A172 (cell line): ENCODE measurements around the gene CD300A. TPM values are rescaled to one million over a fixed set of nuclear protein-coding genes. Genes with fewer than 3 reads are reported as not detected.

Source experiments
- DNase-seq: peaks from one replicate; pipeline ENCODE4 v3.0.0-alpha.2; 2015; ENCODE audit warnings: low spot score
- total RNA-seq: library from RNA; depleted of rRNA; stranded (reverse); fragments of >200 nt; shearing (Covaris generic); gene quantifications from 2 replicates; pipeline ENCODE4 v1.2.3, GENCODE V29; 2014

Gene CD300A
- total RNA-seq, 1 experiment from 2014 or later = not detected

DNA sequence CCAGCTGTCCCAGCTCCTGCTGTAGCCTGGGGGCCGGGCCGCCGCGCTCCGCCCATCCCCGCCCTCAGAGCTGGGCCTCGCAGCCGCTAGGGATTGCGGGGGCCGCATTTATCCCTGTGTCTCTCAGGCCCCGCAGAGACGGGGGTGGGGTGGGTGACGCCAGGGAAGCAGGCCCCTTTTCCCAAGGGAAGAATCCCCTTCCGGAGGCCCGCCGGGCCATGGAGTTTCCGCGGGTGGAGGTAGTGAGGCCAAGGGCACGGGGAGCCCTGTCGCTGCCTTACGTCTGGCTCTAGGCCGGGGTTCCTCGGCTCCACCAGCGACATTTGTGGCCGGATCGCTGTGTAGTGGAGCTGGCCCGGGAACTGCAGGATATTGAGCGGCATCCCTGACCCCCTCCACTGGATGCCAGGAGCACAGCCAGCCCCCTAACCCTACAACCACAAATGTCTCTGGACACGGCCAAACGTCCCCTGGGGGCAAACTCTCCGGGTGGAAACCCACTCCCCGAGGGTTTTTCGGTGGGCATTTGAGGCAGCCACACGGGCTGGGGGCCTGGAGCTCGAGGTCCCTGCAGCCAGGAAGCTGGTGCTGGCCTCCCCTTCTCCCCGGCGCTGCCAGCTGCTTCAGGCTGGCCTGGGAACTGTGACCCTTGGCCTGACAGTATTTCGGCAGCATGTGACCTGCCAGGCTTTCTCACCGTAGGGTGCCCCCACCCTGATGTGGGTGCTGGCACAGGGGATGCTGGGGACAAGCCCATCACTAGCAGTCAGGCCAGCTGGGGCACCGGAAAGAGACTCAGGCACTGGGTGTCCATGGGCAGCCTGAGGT is 12.0 kb upstream of the CD300A start:
- peak; percentile 64 for DNase-seq

DNA sequence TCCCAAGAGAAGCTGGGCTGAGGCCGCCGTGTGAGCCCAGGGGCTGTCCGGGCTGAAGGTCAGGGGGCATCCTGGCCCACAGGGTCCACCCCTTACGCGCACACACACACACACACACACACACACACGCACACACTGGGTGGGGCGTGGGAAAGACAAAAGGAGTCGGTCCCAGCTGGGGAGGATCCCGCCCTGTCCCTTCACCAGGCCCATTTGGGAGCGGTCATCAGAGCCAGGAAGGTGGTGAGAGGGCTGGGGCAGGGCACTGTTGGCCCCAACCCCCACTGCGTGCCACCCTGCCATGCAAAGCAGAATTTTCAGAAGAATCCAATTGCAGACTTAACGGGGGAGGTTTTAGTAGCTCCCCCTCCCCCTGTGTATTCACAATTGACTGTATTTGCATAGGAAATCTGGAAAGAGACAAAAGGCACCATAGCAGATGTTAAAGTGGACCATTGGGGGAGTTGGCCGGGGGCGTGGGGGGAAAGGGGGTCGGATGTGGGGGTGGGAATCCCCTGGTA is 11.3 kb upstream of the CD300A start:
- DNase-seq = no peak

DNA sequence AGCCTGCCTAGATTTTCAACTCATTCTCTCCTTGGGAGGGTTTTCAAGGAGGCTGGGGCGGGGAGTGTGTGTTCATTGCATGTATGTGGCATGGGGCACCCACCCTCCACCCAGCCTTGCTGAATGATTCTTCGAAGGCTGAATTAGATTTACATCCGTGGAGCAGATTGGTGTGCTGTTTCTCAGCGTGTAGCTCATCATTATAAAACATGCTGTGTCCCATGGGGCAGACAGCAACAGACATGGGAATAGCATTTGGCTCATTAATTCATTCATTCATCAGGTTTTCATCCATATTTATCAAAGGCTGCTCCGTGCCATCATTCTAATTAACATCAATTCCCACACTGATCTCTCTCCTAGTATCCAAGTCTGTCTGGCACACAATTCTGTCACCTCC is 10.6 kb upstream of the CD300A start:
- no peak for DNase-seq

DNA sequence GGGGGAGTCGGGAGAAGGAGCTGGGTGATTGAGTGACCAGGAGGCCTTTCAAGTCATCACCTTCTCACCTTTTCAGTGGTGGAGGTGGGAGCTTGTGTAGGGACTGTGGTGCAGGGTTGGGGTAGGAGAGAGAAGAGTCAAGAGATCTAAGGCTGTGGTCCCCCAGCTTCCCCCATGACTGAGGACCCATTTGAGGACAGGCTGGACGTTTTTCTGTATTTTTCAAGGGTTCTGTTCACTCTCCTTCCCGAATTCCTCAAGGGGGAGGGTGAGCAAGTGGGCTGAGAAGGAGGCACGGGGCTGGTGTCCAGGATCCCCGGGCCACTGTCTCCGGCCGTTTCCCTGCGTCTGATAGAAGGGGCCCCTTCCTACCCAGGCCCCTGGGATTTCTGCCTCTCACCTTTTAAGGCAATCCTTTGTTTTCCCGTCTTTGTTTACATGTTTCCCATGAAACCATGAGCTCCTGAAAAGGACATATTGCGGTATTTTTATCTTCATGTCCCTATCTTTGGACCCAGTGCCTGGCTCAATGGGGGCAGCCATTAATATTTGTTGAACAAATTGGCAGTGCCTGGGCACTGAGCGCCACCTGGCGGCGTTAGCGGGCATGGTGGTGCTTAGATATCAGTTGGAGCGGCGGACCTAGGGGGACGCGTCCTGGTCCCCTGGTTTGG is 9.2 kb upstream of the CD300A start:
- peak; percentile 45 for DNase-seq

DNA sequence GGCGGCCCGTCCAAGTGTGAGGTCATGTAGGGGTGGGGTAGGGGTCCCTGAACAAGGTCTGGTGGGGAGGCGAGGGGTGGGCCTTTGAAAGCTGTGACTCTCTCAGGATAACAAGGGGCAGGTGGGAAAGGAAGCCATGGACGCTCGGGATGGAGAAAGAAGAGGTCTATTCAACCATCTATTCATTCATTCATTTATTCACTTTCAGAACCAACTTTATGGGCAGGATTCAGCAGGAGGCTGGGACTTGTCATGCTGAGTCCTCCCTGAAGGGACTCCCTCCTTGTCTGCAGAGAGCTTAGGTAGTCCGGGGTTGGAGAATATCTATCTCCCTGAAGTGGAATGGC is 8.6 kb upstream of the CD300A start:
- DNase-seq = no peak

DNA sequence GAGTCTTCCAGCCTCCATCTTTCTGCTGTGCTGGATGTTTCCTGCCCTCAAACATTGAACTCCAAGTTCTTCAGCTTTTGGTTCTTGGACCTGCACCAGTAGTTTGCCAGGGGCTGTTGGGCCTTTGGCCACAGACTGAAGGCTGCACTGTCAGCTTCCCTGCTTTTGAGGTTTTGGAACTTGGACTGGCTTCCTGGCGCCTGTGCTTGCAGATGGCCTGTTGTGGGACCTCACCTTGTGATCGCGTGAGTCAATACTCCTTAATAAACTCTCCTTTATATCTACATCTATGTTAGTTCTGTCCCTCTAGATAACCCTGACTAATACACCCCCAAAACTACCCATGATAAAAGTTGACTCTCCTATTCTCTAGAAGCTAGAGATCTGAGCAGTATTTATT is 7.6 kb upstream of the CD300A start:
- no peak for DNase-seq

DNA sequence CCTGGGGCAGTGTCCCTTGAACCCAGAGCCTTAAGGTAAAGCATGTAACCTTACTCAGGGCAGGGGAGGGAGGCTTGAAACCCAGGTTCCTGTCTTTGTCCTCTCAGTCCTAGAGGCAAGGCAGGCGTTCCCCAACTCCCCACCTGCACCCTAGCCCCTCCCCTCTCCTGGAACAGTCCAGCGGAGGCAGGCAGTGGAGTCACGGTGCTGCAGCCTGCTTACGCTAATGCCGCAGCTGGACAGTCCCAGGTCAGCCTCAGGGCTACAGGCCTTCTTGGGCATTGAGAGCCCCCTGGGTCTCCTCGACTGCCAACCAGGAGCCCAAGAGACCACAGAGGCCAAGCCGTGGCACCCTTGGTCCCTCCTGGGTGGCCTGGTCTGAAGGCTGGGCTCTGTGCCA is 6.8 kb upstream of the CD300A start:
- DNase-seq = no peak

DNA sequence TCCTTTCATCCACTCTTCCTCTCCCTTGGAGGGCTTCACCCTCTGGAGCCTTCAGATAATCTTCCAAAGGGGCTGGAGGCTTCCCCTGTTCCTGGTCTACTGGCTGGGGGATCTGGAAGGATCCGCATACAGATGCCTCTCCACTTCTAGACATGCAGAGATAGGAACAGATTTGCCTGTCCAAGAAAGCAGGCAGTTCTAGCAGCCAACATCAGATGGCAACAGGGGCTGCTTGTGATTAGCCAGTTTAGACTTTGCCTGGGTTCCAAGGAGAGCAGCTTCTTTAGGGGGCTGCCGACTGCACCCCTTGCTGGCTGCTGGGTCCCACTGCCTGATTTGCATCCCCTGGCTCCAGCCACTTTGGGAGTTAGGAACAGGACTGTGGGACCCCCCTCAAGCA is 6.2 kb upstream of the CD300A start:
- no peak for DNase-seq

DNA sequence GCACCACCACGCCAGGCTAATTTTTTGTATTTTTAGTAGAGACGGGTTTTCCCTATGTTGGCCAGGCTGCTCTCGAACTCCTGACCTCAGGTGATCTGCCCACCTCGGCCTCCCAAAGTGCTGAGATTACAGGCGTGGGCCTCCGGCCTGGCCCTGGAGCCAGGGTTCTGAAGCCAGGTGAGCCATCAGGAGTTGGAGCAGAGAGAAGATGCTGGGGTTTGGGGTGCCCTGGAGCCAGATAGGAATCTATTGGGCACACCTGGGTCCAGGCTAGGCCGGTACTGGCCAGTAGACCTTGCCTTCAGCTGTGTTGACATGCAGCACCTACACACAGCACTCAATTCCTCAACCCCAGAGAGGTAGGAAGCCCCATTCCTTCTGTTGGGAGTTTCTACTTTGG is 5.4 kb upstream of the CD300A start:
- DNase-seq = no peak

DNA sequence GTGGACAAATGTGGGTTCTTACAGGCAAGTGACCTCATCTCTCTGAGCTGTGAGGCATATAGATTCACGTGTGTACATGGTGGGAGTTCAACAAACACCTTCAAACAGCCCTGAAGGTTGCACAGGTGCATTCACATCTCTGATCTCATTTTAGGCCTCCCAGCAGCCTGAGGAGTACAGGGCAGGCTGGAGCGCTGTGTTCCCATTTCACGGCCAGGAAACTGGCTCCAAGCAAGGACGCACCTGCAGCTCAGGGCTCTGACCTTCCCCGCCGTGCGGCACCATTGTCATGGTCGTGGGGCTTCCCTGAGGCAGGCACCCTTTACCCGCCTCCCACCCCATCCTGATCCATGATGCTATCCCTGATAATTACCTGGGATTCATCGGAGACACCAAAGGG is 4.8 kb upstream of the CD300A start:
- DNase-seq = no peak

DNA sequence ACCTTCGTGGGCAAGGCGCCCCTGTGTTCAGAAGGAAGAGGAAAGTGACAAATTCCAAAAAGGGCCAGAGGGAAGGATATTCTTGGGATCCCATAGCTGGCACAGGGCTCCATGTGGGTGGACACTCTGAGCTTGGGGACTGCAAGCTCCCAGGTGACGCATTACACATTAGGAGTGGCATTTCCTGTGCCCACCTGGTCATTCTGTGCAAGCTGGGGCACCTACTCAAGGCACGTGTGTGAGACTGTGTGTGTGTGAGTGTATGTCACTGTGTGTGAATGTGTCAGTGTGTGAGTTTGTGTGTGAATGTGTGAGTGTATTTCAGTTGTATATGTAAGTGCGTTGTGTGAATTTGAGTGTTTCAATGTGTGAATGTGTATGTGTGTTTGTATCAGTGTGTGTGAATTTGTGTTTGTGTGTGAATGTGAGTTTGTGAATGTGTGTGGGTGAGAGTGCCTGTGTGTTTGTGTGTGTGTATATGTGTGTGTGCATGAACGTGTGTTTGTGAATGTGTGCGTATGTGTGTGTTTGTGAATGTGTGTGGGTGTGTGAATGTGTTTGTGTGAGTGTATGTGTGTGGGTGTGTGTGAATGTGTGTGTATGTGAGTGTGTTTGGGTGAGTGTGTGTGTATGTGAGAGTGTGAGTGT is 1.6 kb upstream of the CD300A start:
- no peak for DNase-seq

DNA sequence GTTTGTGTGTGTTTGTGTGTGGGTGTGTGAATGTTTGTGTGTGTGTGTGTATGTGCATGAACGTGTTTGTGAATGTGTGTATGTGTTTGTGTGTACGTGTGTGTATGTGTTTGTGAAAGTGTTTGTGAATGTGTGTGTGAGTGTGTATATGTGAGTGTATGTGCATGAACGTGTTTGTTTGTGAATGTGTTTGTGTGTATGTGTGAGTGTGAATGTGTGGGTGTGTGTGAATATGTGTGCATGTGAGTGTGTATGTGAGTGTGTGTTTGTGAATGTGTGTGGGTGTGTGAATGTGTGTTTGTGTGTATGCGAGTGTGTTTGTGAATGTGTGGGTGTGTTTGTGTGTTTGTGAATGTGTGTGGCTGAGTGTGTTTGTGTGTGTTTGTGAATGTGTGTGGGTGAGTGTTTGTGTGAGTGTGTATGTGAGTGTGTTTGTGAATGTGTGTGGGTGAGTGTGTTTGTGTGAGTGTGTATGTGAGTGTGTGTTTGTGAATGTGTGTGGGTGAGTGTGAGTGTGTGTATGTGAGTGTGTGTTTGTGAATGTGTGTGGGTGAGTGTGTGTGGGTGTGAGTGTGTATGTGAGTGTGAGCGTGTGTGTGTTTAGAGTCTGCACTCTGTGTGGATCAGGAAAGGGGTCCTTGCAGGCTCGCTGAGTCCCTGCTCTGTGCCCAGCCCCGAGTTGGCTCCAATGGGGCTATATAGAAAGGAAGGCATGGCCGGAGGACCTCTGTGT is 890 bp upstream of the CD300A start:
- no peak for DNase-seq

DNA sequence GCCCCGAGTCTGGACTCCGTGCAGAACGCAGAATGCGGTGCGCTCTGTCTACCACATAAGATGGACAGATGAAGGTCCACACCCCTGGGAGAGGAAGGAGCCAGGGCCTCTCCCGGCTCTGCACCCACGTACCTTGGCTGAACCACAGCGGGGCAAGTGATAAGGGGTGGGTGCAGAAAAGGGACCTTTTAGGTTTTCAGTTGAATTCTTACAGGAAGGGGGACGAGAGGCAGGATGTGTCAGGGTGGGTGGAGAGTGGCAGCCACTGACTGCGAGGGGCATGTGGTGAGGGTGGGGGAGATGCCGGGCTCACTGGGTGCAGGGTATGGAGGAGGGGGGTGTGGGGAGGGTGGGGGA is 372 bp downstream of the CD300A start:
- DNase-seq = no peak

DNA sequence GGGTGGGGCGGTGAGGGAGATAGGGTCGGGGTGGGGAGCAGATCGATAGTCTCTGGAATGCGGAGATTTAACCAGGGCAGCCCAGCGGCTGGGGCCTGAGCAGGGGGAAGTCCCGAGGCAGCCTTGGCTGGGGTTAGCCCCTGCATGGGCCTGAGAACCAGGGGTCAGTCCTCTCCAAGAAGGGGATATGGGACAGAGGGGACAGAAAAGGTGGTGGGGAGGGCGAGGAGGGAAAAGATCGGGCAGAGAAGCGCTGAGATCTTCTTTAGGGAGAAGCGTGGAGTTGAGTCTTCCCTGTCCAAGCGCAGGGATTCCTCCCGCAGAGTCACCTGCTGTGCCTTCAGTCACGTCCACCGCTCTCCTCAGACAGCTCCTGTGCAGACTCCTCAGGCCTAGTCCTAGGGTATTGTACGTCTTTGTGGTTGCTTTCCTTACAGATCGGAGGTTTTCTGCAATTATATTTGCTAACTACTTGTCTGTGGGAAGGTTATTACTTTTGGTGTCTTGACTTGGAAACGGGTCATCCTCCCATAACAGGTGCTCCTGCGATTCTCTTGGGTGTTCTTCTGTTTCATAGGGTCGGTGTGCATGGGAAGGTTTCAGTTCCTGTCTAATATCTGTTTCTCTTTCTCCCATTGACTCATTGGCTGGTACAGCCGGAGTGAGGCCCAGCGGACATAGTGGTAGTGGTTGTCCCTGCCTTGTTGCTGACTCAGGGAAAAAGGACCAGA is 952 bp downstream of the CD300A start:
- DNase-seq = no peak

DNA sequence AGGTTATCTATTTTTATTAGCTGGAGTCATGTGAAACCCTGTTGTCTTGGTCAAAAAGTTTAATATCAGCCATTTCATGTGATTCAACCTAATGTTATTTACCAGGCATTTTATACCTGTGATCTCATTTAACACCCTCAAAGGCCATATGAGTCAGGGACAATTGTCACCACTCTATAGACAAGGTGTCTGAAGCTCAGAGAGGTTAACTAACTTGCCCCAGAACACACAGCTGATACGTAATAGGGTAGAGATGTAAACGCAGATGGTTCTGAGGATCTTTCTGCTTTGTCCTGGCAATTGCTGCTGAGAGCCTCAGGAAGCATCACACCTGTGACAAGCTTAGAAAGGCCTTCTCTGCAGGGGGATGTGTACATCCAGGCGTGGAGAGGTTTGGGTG is 4.9 kb downstream of the CD300A start:
- no peak for DNase-seq

DNA sequence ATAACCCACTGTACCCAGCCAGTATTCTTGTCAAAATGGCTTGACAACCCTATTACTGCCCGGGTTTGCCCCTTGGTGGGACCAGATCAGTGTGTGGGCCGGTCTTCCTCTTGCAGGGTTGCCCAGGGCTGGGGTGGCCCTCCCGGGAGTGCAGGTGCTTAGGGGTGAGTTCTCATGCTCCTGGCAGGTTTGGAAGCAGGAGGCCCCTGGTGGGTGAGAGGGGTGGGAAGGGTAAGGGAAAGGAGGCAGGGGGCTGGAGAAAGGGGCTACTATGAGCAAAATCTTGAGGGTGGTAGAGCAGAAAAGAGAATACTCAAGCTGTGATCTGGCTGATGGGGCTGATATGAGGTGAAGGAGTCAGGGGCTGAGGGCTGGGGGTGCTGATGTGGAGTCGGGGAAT is 6.5 kb downstream of the CD300A start:
- no peak for DNase-seq

DNA sequence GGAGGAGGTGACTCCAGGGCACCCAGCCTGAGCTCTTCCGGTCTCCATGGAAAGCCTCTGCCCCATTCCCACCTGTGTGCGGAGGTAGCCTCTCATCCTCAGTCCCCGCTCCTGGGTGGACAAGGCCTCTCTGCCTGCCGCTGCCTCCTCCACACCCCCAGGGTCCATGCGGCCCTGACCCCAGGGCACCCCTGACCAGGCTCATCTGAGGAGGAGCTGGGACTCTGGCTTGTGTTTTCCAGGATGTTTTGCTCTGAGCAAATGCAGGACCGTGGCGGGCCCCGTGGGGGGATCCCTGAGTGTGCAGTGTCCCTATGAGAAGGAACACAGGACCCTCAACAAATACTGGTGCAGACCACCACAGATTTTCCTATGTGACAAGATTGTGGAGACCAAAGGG is 6.9 kb downstream of the CD300A start:
- no peak for DNase-seq

DNA sequence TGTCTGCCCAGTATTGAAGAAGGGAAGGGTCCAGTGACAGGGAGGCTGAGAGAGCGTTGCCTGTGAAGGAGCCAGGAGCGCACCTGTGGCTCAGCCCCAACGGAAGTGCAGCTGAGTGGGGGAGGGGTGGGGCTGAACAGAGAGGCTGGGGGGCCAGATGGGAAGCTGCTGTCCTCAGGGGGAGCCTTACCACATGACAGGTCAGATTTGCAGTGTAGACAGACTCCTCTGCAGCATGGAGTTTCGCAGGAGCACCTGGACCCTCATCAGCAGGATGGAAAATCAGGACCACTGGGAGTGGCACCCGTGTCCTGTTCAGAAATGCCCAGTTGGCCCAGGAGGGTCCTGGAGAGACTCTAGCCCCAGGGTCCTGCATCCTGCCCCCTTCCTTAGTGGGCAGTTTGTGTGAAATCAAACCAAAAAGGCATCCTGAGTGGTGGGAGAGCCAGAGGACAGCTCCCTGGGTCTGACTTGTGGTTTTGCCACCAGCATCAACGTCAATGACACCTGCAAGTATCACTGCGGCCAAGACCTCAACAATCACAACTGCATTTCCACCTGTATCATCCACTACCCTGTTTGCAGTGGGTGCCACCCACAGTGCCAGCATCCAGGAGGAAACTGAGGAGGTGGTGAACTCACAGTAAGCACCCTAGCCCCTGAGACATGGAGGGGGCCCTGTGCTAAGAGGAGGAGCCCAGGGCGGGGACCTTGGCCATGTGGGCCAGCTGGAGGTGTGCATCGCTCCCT is 7.8 kb downstream of the CD300A start:
- no peak for DNase-seq

DNA sequence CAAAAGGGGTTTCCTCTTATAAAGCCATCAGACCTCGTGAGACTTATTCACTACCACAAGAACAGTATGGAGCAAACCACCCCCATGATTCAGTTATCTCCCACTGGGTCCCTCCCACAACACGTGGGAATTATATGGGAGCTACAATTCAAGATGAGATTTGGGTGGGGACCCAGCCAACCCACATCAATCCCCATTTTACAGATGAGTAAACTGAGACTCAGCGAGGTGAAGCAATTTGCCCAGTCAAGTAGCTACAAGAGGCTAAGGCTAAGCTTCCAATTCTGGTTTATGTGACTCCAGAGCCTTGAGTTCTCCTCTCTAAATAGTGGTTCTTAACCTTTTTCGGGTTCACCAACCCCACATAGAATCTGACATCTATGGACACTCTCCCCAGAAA is 8.8 kb downstream of the CD300A start:
- no peak for DNase-seq

DNA sequence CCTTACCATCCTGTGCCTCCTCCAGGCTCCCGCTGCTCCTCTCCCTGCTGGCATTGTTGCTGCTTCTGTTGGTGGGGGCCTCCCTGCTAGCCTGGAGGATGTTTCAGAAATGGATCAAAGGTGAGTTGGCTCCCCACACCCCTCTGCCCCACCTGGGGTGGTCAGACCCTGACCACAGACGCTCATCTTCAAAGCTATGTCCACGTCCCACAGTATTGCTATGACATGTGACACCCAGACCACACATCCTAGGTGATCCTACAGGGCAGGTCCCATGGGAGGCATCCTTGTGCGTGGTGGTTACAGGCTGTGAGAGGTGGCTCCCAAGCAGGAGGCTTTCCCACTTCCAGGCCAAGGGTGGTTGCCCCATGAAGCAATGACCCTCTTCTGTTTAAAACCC is 11.0 kb downstream of the CD300A start:
- DNase-seq = no peak
